ENCODE measurements around the gene PLA2G15.
A peak's percentile ranks its signal among the peaks of the same experiment; 100 is the strongest.

PLA2G15 gene

GRCh38 chr16:68257251-68257905 is 12.2 kb downstream of the PLA2G15 start:
- TF ChIP-seq, protein P1, sequence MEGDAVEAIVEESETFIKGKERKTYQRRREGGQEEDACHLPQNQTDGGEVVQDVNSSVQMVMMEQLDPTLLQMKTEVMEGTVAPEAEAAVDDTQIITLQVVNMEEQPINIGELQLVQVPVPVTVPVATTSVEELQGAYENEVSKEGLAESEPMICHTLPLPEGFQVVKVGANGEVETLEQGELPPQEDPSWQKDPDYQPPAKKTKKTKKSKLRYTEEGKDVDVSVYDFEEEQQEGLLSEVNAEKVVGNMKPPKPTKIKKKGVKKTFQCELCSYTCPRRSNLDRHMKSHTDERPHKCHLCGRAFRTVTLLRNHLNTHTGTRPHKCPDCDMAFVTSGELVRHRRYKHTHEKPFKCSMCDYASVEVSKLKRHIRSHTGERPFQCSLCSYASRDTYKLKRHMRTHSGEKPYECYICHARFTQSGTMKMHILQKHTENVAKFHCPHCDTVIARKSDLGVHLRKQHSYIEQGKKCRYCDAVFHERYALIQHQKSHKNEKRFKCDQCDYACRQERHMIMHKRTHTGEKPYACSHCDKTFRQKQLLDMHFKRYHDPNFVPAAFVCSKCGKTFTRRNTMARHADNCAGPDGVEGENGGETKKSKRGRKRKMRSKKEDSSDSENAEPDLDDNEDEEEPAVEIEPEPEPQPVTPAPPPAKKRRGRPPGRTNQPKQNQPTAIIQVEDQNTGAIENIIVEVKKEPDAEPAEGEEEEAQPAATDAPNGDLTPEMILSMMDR (IDR thresholded peaks at IDR 0.05; ENCODE audit: extremely low read depth, insufficient read depth, missing control alignments): no peak
- peak; percentile 87 for DNase-seq (ENCODE audit: low spot score)
- in situ Hi-C loops (cut with MboI; ENCODE audit: low pct_unique_long_range_greater_than_20kb, low sequenced_read_pairs, unreplicated experiment): no loop called here

DNA sequence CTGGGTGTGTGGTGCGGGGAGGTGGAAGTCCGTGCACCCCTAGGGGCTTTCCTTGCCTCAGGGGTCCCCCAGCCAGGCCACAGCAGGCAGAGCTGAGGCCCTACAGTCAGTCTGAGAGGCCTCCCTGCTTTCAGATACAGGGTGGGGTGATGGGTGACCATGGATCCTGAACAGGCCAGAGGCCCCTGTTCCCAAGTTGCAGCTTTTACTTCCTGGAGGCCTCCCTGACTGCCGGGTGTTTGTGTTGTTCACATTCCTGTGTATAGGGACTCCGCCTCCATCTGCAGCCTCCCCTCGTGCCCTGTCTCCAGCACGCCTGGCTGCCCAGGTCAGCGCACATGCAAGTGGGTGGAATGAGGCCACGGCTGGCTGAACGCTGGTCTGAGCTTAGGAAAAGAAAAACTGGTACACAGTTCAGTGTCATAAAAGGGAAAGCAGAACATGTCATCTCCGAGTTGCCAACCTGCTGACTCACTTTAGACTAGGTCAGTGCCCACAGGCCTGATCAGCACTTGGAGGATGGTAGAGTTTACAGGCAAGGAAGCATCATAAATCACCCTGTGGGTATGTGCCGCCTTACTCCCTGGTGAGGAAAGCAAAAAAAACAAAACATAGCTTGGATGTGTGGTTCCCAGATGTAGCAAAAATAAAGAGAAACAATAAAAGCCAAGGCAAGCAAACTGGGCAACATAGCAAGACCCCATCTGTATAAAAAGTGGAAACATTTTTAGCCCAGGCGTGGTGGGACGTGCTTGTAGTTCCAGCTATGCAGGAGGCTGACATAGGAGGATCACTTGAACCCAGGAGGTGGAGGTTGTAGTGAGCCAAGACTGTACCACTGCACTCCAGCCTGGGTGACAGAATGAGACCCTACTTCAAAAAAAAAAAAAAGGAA is 13.0 kb downstream of the PLA2G15 start:
- TF ChIP-seq, protein P1 (IDR thresholded peaks at IDR 0.05; ENCODE audit: extremely low read depth, insufficient read depth, missing control alignments): no peak
- no peak for DNase-seq (ENCODE audit: low spot score)
- in situ Hi-C loops (cut with MboI; ENCODE audit: low pct_unique_long_range_greater_than_20kb, low sequenced_read_pairs, unreplicated experiment): no loop called here

GRCh38 chr16:68259007-68259825 is 14.0 kb downstream of the PLA2G15 start:
- in situ Hi-C loops (cut with MboI; ENCODE audit: low pct_unique_long_range_greater_than_20kb, low sequenced_read_pairs, unreplicated experiment): no loop called here
- TF ChIP-seq, protein P1 (IDR thresholded peaks at IDR 0.05; ENCODE audit: extremely low read depth, insufficient read depth, missing control alignments): no peak
- no peak for DNase-seq (ENCODE audit: low spot score)

GRCh38 chr16:68263559-68264127 is 18.5 kb downstream of the PLA2G15 start:
- in situ Hi-C loops (cut with MboI; ENCODE audit: low pct_unique_long_range_greater_than_20kb, low sequenced_read_pairs, unreplicated experiment): loop anchor here (5.0 kb wide), 1 partner anchor 64 kb away; no protein-coding TSS in a partner anchor
- TF ChIP-seq, protein P1 (IDR thresholded peaks at IDR 0.05; ENCODE audit: extremely low read depth, insufficient read depth, missing control alignments): no peak
- no peak for DNase-seq (ENCODE audit: low spot score)

- in situ Hi-C loops (cut with MboI; ENCODE audit: low pct_unique_long_range_greater_than_20kb, low sequenced_read_pairs, unreplicated experiment): loop anchor here (5.0 kb wide), 1 partner anchor 63 kb away; no protein-coding TSS in a partner anchor
- peak; percentile 90 for DNase-seq (ENCODE audit: low spot score)
- TF ChIP-seq, protein P1 (IDR thresholded peaks at IDR 0.05; ENCODE audit: extremely low read depth, insufficient read depth, missing control alignments): peak; percentile 89
These were observed 19.2 kb downstream of the PLA2G15 start, which contains the start of gene SLC7A6 for GRCh38 chr16:68264128-68265077. SLC7A6 (plus strand) TSS chr16:68264526; CDS start chr16:68274727, 10,201 bp downstream.

All from GM13977 (cell line).